ENCODE results near the gene ZFP64. TPM values are rescaled to one million over a fixed set of nuclear protein-coding genes. Genes with fewer than 3 reads are reported as not detected.

Gene ZFP64
- total RNA-seq (10 to 100 TPM in 6 of 7 donors, 1 to 10 TPM in 1; 8.5 to 16.5 (median 11.9) TPM), polyA plus RNA-seq (1 to 10 TPM; 3.2 to 4.6 (median 3.3) TPM)
- long read RNA-seq, donor 1, partial matches to known transcripts = 0 of 3 reads
- long read RNA-seq, donor 1, other reads (novel, unspliced or antisense) = 0 of 3 reads
- long read RNA-seq, donor 2, partial matches to known transcripts = 0 of 2 reads
- long read RNA-seq, donor 2, other reads (novel, unspliced or antisense) = 0 of 2 reads

DNA sequence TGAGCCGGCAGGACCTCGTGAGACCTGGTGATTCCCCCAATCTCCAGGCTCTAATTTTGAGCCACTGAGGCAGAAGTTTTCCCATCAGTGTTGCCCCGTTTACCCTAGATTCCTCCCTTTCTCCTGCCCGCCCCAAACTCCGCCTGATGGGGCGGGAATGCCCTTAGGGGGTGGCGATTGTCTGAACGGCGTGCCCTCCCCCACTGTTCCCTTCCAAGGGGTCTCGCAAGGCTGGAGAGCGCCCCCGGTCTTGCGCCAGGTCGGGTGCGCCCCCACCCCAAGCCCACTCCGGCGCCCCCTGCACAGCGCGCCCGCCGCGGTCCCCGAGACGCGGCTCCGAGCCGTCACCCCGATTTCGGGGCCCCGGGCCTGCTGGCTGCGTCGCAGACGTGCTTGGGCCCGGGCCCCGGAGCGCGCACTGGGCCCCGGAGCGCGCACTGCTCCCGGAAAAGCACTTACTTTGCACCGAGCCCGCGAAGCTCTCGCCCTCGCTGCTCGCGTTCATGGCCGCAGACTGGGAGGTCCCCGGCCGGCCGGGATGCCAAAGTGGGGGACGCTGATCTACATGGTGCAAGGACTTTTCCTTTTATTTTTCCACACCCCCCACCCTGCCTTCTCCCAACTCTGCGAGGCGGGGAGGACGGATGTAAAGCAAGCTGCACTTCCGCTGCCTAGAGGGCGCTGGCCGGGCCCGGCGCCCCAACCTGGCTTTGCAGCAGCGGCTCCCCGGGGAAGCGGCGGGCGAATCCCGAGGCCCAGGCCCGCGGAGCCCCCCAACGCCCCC is at the start of gene ZFP64:
Gene ZFP64, minus strand, starts transcription at position 648 of the 784 bp plus-strand sequence. Its CDS starts 143 bp downstream, at position 505.
- peak within 1 kb of the TSS; percentile 85 to 94 (median 92) for H3K27ac ChIP-seq
- TF ChIP-seq POLR2AphosphoS5 (IDR thresholded peaks at IDR 0.05) (peak; percentile 44 to 82 (median 76)), POLR2A (IDR thresholded peaks at IDR 0.05) (no peak)
- TF ChIP-seq, protein P1, sequence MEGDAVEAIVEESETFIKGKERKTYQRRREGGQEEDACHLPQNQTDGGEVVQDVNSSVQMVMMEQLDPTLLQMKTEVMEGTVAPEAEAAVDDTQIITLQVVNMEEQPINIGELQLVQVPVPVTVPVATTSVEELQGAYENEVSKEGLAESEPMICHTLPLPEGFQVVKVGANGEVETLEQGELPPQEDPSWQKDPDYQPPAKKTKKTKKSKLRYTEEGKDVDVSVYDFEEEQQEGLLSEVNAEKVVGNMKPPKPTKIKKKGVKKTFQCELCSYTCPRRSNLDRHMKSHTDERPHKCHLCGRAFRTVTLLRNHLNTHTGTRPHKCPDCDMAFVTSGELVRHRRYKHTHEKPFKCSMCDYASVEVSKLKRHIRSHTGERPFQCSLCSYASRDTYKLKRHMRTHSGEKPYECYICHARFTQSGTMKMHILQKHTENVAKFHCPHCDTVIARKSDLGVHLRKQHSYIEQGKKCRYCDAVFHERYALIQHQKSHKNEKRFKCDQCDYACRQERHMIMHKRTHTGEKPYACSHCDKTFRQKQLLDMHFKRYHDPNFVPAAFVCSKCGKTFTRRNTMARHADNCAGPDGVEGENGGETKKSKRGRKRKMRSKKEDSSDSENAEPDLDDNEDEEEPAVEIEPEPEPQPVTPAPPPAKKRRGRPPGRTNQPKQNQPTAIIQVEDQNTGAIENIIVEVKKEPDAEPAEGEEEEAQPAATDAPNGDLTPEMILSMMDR (IDR thresholded peaks at IDR 0.05 in 8 of 11, conservative IDR thresholded peaks at IDR 0.05 in 3 of 11) = peak in 10 of 11 experiments; percentile 22 to 63 (median 42)
- peak within 1 kb of the TSS; percentile 82 to 99 (median 91) for H3K4me3 ChIP-seq
- DNase-seq = peak; percentile 94
- WGBS, 5 donors = 0 to 1% (median 0%) methylated on average over 48 to 70 of the region's 70 CpGs
- peaks cover 12 to 31% (median 20%) of the 10 kb centered on the region in 6 donors for H3K4me1 ChIP-seq
- peaks cover 2 to 9% (median 7%) of the 10 kb centered on the region in 6 donors for H3K36me3 ChIP-seq
- no peaks in the 10 kb centered on the region for H3K27me3 ChIP-seq (replicated peaks in 1 of 7)
- no peaks in the 10 kb centered on the region for H3K9me3 ChIP-seq
- intact Hi-C loops (cut with DNase I; ENCODE audit: low total_unique reads) = no loop called here

- Histone ChIP-seq H3K4me1 (peaks cover 0 to 6% (median 2%) of the 10 kb centered on the region in 6 donors), H3K27ac (no peak overlapping the region), H3K27me3 (replicated peaks in 1 of 7) (peaks cover 0 to 18% (median 0%) of the 10 kb centered on the region in 7 donors), H3K9me3 (no peaks in the 10 kb centered on the region), H3K36me3 (no peaks in the 10 kb centered on the region), H3K4me3 (no peak overlapping the region)
- DNase-seq = no peak
- WGBS, 5 donors = 79 to 94% (median 89%) methylated on average over 1 of the region's 1 CpG
- TF ChIP-seq, protein P1 (IDR thresholded peaks at IDR 0.05 in 8 of 11, conservative IDR thresholded peaks at IDR 0.05 in 3 of 11) = no peak
- TF ChIP-seq POLR2AphosphoS5 (IDR thresholded peaks at IDR 0.05) (no peak), POLR2A (IDR thresholded peaks at IDR 0.05) (no peak)
- intact Hi-C loops (cut with DNase I; ENCODE audit: low total_unique reads) = no loop called here
These were observed 49.2 kb upstream of the ZFP64 start for GRCh38 chr20:52240802-52241201.

DNA sequence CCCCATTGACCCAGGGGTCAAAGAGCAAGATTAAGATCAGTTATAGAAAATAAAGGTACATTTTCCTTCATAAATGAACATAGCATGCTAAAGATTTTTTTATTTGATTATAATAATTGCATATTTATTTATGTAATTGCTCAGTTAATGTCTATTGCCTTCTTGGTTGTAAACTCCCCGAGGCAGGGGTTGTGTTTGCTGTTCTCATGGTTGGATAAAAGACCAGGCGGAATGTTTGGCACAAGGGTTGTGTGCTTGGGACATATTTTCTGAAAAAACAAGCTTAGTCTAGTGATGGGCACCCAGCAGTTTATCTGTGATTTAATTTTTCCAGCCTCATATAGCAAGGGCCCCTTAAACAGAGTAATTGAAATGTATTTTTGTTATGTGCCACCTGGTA is 47.5 kb upstream of the ZFP64 start:
- no peaks in the 10 kb centered on the region for H3K9me3 ChIP-seq
- intact Hi-C loops (cut with DNase I; ENCODE audit: low total_unique reads) = no loop called here
- 74 to 85% (median 81%) methylated on average over 2 of the region's 2 CpGs for WGBS, 5 donors
- H3K4me3 ChIP-seq = no peak overlapping the region
- no peak overlapping the region for H3K27ac ChIP-seq
- DNase-seq = no peak
- H3K36me3 ChIP-seq = no peaks in the 10 kb centered on the region
- peaks cover 0 to 18% (median 0%) of the 10 kb centered on the region in 7 donors for H3K27me3 ChIP-seq (replicated peaks in 1 of 7)
- TF ChIP-seq POLR2AphosphoS5 (IDR thresholded peaks at IDR 0.05) = no peak
- TF ChIP-seq, protein P1 (IDR thresholded peaks at IDR 0.05 in 8 of 11, conservative IDR thresholded peaks at IDR 0.05 in 3 of 11) = no peak
- TF ChIP-seq POLR2A (IDR thresholded peaks at IDR 0.05) = no peak
- H3K4me1 ChIP-seq = peaks cover 0 to 6% (median 2%) of the 10 kb centered on the region in 6 donors

- Histone ChIP-seq H3K9me3 (no peaks in the 10 kb centered on the region), H3K4me1 (no peaks in the 10 kb centered on the region), H3K4me3 (no peak overlapping the region), H3K27me3 (replicated peaks in 1 of 7) (peaks cover 0 to 13% (median 0%) of the 10 kb centered on the region in 7 donors), H3K27ac (no peak overlapping the region), H3K36me3 (no peaks in the 10 kb centered on the region)
- no peak for DNase-seq
- no peak for TF ChIP-seq POLR2AphosphoS5 (IDR thresholded peaks at IDR 0.05)
- no peak for TF ChIP-seq POLR2A (IDR thresholded peaks at IDR 0.05)
- 90 to 99% (median 93%) methylated on average over 7 of the region's 7 CpGs for WGBS, 5 donors
- intact Hi-C loops (cut with DNase I; ENCODE audit: low total_unique reads) = no loop called here
These were observed 44.7 kb upstream of the ZFP64 start for GRCh38 chr20:52236292-52236691.
